ENCODE results near the gene GOLGA6L7. TPM values are rescaled to one million over a fixed set of nuclear protein-coding genes. Genes with fewer than 3 reads are reported as not detected.
"Not testable (repeated sequence)": the region's sequence is repeated elsewhere in the genome, so short reads cannot be mapped to it uniquely, and the experiment has no call there.

GOLGA6L7 gene
- total RNA-seq, 1 experiment from 2014 or later = not detected

- TF ChIP-seq CTCF (IDR thresholded peaks at IDR 0.05; ENCODE audit: insufficient read depth in 1 of 2, low read depth in 1 of 2, low read length in 1 of 2, severe bottlenecking in 1 of 2, unreplicated experiment in 1 of 2) = no peak
Observed at GRCh38 chr15:28861031-28861534, 12.6 kb upstream of the GOLGA6L7 start.

GRCh38 chr15:28854578-28854977, 6.1 kb upstream of the GOLGA6L7 start:
- POLR2A ChIA-PET; H3K36me3 ChIP-seq (ENCODE audit: control insufficient read depth, insufficient read depth, low read length); H3K4me1 Mint-ChIP-seq (ENCODE audit: low read depth, unreplicated experiment); H3K27ac Mint-ChIP-seq (ENCODE audit: unreplicated experiment); H3K9me3 Mint-ChIP-seq (ENCODE audit: unreplicated experiment); H3K36me3 Mint-ChIP-seq (ENCODE audit: insufficient read depth, unreplicated experiment); H3K9me3 ChIP-seq; H3K4me3 ChIP-seq (ENCODE audit: low read depth, low read length); H3K4me3 Mint-ChIP-seq (ENCODE audit: unreplicated experiment); DNase-seq; intact Hi-C loops (cut with micrococcal nuclease; ENCODE audit: unreplicated experiment); CTCF ChIA-PET; H3K27me3 Mint-ChIP-seq (ENCODE audit: insufficient read depth, unreplicated experiment); H3K4me1 ChIP-seq; BruUV-seq (replicated peaks); H3K27me3 ChIP-seq (replicated peaks; ENCODE audit: control insufficient read depth, insufficient read depth, low read length): not testable (repeated sequence)

More at GRCh38 chr15:28861031-28861534, 12.6 kb upstream of the GOLGA6L7 start:
- no peaks in the 10 kb centered on the region for H3K4me1 ChIP-seq
- H3K36me3 ChIP-seq (ENCODE audit: control insufficient read depth, insufficient read depth, low read length) = no peaks in the 10 kb centered on the region
- no peaks in the 10 kb centered on the region for H3K9me3 Mint-ChIP-seq (ENCODE audit: unreplicated experiment)
- peaks cover 3% of the 10 kb centered on the region for H3K27me3 Mint-ChIP-seq (ENCODE audit: insufficient read depth, unreplicated experiment)
- no peak overlapping the region for H3K4me3 ChIP-seq (ENCODE audit: low read depth, low read length)
- no peak overlapping the region for H3K27ac Mint-ChIP-seq (ENCODE audit: unreplicated experiment)
- H3K9me3 ChIP-seq = no peaks in the 10 kb centered on the region
- POLR2A ChIA-PET = no interaction called here
- no peak for DNase-seq
- CTCF ChIA-PET = no interaction called here
- no TSS peak for BruUV-seq (replicated peaks)
- H3K27me3 ChIP-seq (replicated peaks; ENCODE audit: control insufficient read depth, insufficient read depth, low read length) = no peaks in the 10 kb centered on the region
- no peak overlapping the region for H3K4me3 Mint-ChIP-seq (ENCODE audit: unreplicated experiment)
- intact Hi-C loops (cut with micrococcal nuclease; ENCODE audit: unreplicated experiment) = no loop called here
- H3K4me1 Mint-ChIP-seq (ENCODE audit: low read depth, unreplicated experiment) = no peaks in the 10 kb centered on the region
- no peaks in the 10 kb centered on the region for H3K36me3 Mint-ChIP-seq (ENCODE audit: insufficient read depth, unreplicated experiment)

- H3K27me3 ChIP-seq (replicated peaks; ENCODE audit: control insufficient read depth, insufficient read depth, low read length); H3K36me3 Mint-ChIP-seq (ENCODE audit: insufficient read depth, unreplicated experiment); H3K4me1 Mint-ChIP-seq (ENCODE audit: low read depth, unreplicated experiment); POLR2A ChIA-PET; BruUV-seq (replicated peaks); H3K4me1 ChIP-seq; intact Hi-C loops (cut with micrococcal nuclease; ENCODE audit: unreplicated experiment); H3K27me3 Mint-ChIP-seq (ENCODE audit: insufficient read depth, unreplicated experiment); H3K9me3 ChIP-seq; CTCF ChIA-PET; H3K4me3 Mint-ChIP-seq (ENCODE audit: unreplicated experiment); H3K4me3 ChIP-seq (ENCODE audit: low read depth, low read length); DNase-seq; H3K36me3 ChIP-seq (ENCODE audit: control insufficient read depth, insufficient read depth, low read length); H3K9me3 Mint-ChIP-seq (ENCODE audit: unreplicated experiment); H3K27ac Mint-ChIP-seq (ENCODE audit: unreplicated experiment): not testable (repeated sequence)
Observed at GRCh38 chr15:28853654-28854053, 5.2 kb upstream of the GOLGA6L7 start.

DNA sequence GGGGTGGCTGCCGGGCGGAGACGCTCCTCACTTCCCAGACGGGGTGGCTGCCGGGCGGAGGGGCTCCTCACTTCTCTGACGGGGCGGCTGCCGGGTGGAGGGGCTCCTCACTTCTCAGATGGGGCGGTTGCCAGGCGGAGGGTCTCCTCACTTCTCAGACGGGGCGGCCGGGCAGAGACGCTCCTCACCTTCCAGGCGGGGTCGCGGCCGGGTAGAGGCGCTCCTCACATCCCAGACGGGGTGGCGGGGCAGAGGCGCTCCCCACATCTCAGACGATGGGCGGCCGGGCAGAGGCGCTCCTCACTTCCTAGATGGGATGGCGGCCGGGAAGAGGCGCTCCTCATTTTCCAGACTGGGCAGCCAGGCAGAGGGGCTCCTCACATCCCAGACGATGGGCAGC, 1.3 kb upstream of the GOLGA6L7 start:
- CTCF ChIA-PET = not testable (repeated sequence)

GRCh38 chr15:28849271-28849670, 827 bp upstream of the GOLGA6L7 start:
- H3K9me3 Mint-ChIP-seq (ENCODE audit: unreplicated experiment); H3K9me3 ChIP-seq; intact Hi-C loops (cut with micrococcal nuclease; ENCODE audit: unreplicated experiment); H3K27me3 ChIP-seq (replicated peaks; ENCODE audit: control insufficient read depth, insufficient read depth, low read length); H3K27ac Mint-ChIP-seq (ENCODE audit: unreplicated experiment); H3K36me3 Mint-ChIP-seq (ENCODE audit: insufficient read depth, unreplicated experiment); POLR2A ChIA-PET; H3K4me1 ChIP-seq; BruUV-seq (replicated peaks); DNase-seq; H3K36me3 ChIP-seq (ENCODE audit: control insufficient read depth, insufficient read depth, low read length); CTCF ChIA-PET; H3K4me1 Mint-ChIP-seq (ENCODE audit: low read depth, unreplicated experiment); H3K27me3 Mint-ChIP-seq (ENCODE audit: insufficient read depth, unreplicated experiment); H3K4me3 Mint-ChIP-seq (ENCODE audit: unreplicated experiment); H3K4me3 ChIP-seq (ENCODE audit: low read depth, low read length): not testable (repeated sequence)

More for the DNA sequence above, 1.3 kb upstream of the GOLGA6L7 start:
- H3K9me3 Mint-ChIP-seq (ENCODE audit: unreplicated experiment); H3K27ac Mint-ChIP-seq (ENCODE audit: unreplicated experiment); intact Hi-C loops (cut with micrococcal nuclease; ENCODE audit: unreplicated experiment); H3K4me3 ChIP-seq (ENCODE audit: low read depth, low read length); H3K36me3 Mint-ChIP-seq (ENCODE audit: insufficient read depth, unreplicated experiment); H3K4me1 Mint-ChIP-seq (ENCODE audit: low read depth, unreplicated experiment); H3K36me3 ChIP-seq (ENCODE audit: control insufficient read depth, insufficient read depth, low read length); H3K4me1 ChIP-seq; H3K27me3 Mint-ChIP-seq (ENCODE audit: insufficient read depth, unreplicated experiment); POLR2A ChIA-PET; H3K27me3 ChIP-seq (replicated peaks; ENCODE audit: control insufficient read depth, insufficient read depth, low read length); DNase-seq; H3K4me3 Mint-ChIP-seq (ENCODE audit: unreplicated experiment); H3K9me3 ChIP-seq; BruUV-seq (replicated peaks): not testable (repeated sequence)

DNA sequence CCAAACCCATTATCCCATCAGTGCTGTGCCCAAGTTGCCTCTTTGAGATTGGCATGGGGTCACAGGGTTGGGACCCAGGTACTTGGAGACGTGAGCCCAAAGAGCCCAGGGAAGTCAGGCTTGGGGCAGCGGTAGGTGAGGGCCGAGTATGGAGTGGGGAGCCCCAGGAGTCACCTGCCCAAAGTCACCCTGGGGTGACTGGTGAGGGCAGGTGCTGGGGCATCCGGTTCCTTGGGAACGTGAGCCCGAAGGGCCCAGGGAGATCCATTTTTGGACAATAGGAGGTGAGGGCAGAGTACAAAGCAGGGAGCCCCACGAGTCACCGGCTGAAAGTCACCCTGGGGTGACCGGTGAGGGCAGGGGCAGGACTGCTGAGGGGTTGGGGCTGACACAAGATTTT, 485 bp downstream of the GOLGA6L7 start:
- DNase-seq; H3K4me3 ChIP-seq (ENCODE audit: low read depth, low read length); H3K27me3 Mint-ChIP-seq (ENCODE audit: insufficient read depth, unreplicated experiment); POLR2A ChIA-PET; intact Hi-C loops (cut with micrococcal nuclease; ENCODE audit: unreplicated experiment); H3K4me3 Mint-ChIP-seq (ENCODE audit: unreplicated experiment); H3K36me3 Mint-ChIP-seq (ENCODE audit: insufficient read depth, unreplicated experiment); H3K9me3 Mint-ChIP-seq (ENCODE audit: unreplicated experiment); H3K27me3 ChIP-seq (replicated peaks; ENCODE audit: control insufficient read depth, insufficient read depth, low read length); H3K4me1 ChIP-seq; CTCF ChIA-PET; H3K27ac Mint-ChIP-seq (ENCODE audit: unreplicated experiment); H3K9me3 ChIP-seq; H3K4me1 Mint-ChIP-seq (ENCODE audit: low read depth, unreplicated experiment); BruUV-seq (replicated peaks); H3K36me3 ChIP-seq (ENCODE audit: control insufficient read depth, insufficient read depth, low read length): not testable (repeated sequence)

DNA sequence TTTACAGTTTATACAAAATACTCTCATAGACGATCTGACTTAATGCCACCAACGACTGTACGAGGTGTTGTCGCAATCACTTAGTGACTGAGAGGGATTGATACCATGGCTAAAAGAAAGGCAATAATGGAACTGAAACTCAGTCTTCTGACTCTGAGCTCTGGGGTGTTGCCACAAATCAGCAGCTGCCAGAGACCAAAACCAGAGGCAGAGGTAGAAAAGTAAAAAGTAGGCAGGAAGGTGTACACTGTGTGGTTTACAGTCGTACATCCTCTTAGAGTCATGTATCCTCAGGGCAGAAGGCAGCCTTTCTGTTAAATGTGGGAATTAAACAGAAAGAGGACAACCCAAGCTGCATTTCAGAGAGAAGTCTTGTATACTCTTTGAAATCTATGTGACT, 1.2 kb downstream of the GOLGA6L7 start:
- H3K36me3 Mint-ChIP-seq (ENCODE audit: insufficient read depth, unreplicated experiment); H3K4me1 Mint-ChIP-seq (ENCODE audit: low read depth, unreplicated experiment); POLR2A ChIA-PET; DNase-seq; CTCF ChIA-PET; H3K4me3 ChIP-seq (ENCODE audit: low read depth, low read length); H3K9me3 Mint-ChIP-seq (ENCODE audit: unreplicated experiment); H3K4me1 ChIP-seq; H3K9me3 ChIP-seq; intact Hi-C loops (cut with micrococcal nuclease; ENCODE audit: unreplicated experiment); H3K27ac Mint-ChIP-seq (ENCODE audit: unreplicated experiment); BruUV-seq (replicated peaks); H3K4me3 Mint-ChIP-seq (ENCODE audit: unreplicated experiment); H3K27me3 ChIP-seq (replicated peaks; ENCODE audit: control insufficient read depth, insufficient read depth, low read length); H3K36me3 ChIP-seq (ENCODE audit: control insufficient read depth, insufficient read depth, low read length): not testable (repeated sequence)
- peaks cover 11% of the 10 kb centered on the region for H3K27me3 Mint-ChIP-seq (ENCODE audit: insufficient read depth, unreplicated experiment)

Data from Caco-2 (cell line).